GF-D8 (cell line): Measurements from ENCODE around the gene NAALADL2.
"Not testable (repeated sequence)": the region's sequence is repeated elsewhere in the genome, so short reads cannot be mapped to it uniquely, and the experiment has no call there.

Experiments
- DNase-seq: peaks from one replicate; lab custom pipeline; 2025; lab: John Stamatoyannopoulos, UW

Gene NAALADL2

GRCh38 chr3:175267561-175267960 is 408.4 kb downstream of the NAALADL2 start:
- DNase-seq = no peak

GRCh38 chr3:175269394-175269793 is 410.3 kb downstream of the NAALADL2 start:
- DNase-seq = no peak

- DNase-seq = no peak
These were observed 411.2 kb downstream of the NAALADL2 start for GRCh38 chr3:175270198-175270837.

GRCh38 chr3:175270866-175271265 is 411.7 kb downstream of the NAALADL2 start:
- no peak for DNase-seq

GRCh38 chr3:175271465-175271864 is 412.3 kb downstream of the NAALADL2 start:
- DNase-seq = not testable (repeated sequence)

- no peak for DNase-seq
These were observed 413.3 kb downstream of the NAALADL2 start for GRCh38 chr3:175272392-175272791.

GRCh38 chr3:175273573-175273972 is 414.4 kb downstream of the NAALADL2 start:
- no peak for DNase-seq

GRCh38 chr3:175274056-175274455 is 414.9 kb downstream of the NAALADL2 start:
- DNase-seq = no peak

- DNase-seq = no peak
These were observed 415.5 kb downstream of the NAALADL2 start for GRCh38 chr3:175274474-175275218.

GRCh38 chr3:175278680-175279079 is 419.5 kb downstream of the NAALADL2 start:
- no peak for DNase-seq

GRCh38 chr3:175279457-175279856 is 420.3 kb downstream of the NAALADL2 start:
- DNase-seq = no peak

GRCh38 chr3:175279911-175280310 is 420.8 kb downstream of the NAALADL2 start:
- no peak for DNase-seq

GRCh38 chr3:175287361-175287963 is 428.3 kb downstream of the NAALADL2 start:
- no peak for DNase-seq

GRCh38 chr3:175288621-175289020 is 429.5 kb downstream of the NAALADL2 start:
- DNase-seq = no peak

GRCh38 chr3:175294793-175295192 is 435.7 kb downstream of the NAALADL2 start:
- DNase-seq = no peak

- no peak for DNase-seq
These were observed 436.4 kb downstream of the NAALADL2 start for GRCh38 chr3:175295248-175296130.

GRCh38 chr3:175297216-175297615 is 438.1 kb downstream of the NAALADL2 start:
- no peak for DNase-seq

GRCh38 chr3:175301741-175302140 is 442.6 kb downstream of the NAALADL2 start:
- no peak for DNase-seq

- no peak for DNase-seq
These were observed 445.3 kb downstream of the NAALADL2 start for GRCh38 chr3:175304404-175304803.

GRCh38 chr3:175307642-175308041 is 448.5 kb downstream of the NAALADL2 start:
- no peak for DNase-seq

- no peak for DNase-seq
These were observed 449.0 kb downstream of the NAALADL2 start for GRCh38 chr3:175308097-175308496.

GRCh38 chr3:175310046-175310445 is 450.9 kb downstream of the NAALADL2 start:
- DNase-seq = no peak
